ENCODE data around the gene EXOC2.
"Not testable (repeated sequence)": the region's sequence is repeated elsewhere in the genome, so short reads cannot be mapped to it uniquely, and the experiment has no call there.

Gene EXOC2

GRCh38 chr6:583635-584034, 109.3 kb downstream of the EXOC2 start:
- no peak for DNase-seq (ENCODE audit: low spot score)

- DNase-seq (ENCODE audit: low spot score), result no peak
Observed at GRCh38 chr6:583116-583515, 109.8 kb downstream of the EXOC2 start.

- no peak for DNase-seq (ENCODE audit: low spot score)
Observed at GRCh38 chr6:582370-582769, 110.6 kb downstream of the EXOC2 start.

- DNase-seq (ENCODE audit: low spot score), result no peak
Observed at GRCh38 chr6:579339-579738, 113.6 kb downstream of the EXOC2 start.

- DNase-seq (ENCODE audit: low spot score), result no peak
Observed at GRCh38 chr6:572596-573265, 120.2 kb downstream of the EXOC2 start.

GRCh38 chr6:571892-572291, 121.0 kb downstream of the EXOC2 start:
- DNase-seq (ENCODE audit: low spot score), result no peak

- no peak for DNase-seq (ENCODE audit: low spot score)
Observed at GRCh38 chr6:570825-571224, 122.1 kb downstream of the EXOC2 start.

- DNase-seq (ENCODE audit: low spot score), result no peak
Observed at GRCh38 chr6:568954-569523, 123.9 kb downstream of the EXOC2 start.

- no peak for DNase-seq (ENCODE audit: low spot score)
Observed at GRCh38 chr6:568085-568484, 124.9 kb downstream of the EXOC2 start.

- DNase-seq (ENCODE audit: low spot score), result no peak
Observed at GRCh38 chr6:563863-564262, 129.1 kb downstream of the EXOC2 start.

- no peak for DNase-seq (ENCODE audit: low spot score)
Observed at GRCh38 chr6:562052-562676, 130.8 kb downstream of the EXOC2 start.

GRCh38 chr6:561335-561734, 131.6 kb downstream of the EXOC2 start:
- not testable (repeated sequence) for DNase-seq (ENCODE audit: low spot score)

GRCh38 chr6:558959-559358, 134.0 kb downstream of the EXOC2 start:
- peak; percentile 34 for DNase-seq (ENCODE audit: low spot score)

GRCh38 chr6:558089-558488, 134.8 kb downstream of the EXOC2 start:
- DNase-seq (ENCODE audit: low spot score), result peak; percentile 11

GRCh38 chr6:551829-552350, 141.0 kb downstream of the EXOC2 start:
- no peak for DNase-seq (ENCODE audit: low spot score)

- DNase-seq (ENCODE audit: low spot score), result no peak
Observed at GRCh38 chr6:551405-551804, 141.5 kb downstream of the EXOC2 start.

GRCh38 chr6:549906-550305, 143.0 kb downstream of the EXOC2 start:
- no peak for DNase-seq (ENCODE audit: low spot score)

- DNase-seq (ENCODE audit: low spot score), result peak; percentile 12
Observed at GRCh38 chr6:548517-548916, 144.4 kb downstream of the EXOC2 start.

GRCh38 chr6:548091-548490, 144.8 kb downstream of the EXOC2 start:
- DNase-seq (ENCODE audit: low spot score), result no peak

- DNase-seq (ENCODE audit: low spot score), result no peak
Observed at GRCh38 chr6:540490-540889, 152.4 kb downstream of the EXOC2 start.

- no peak for DNase-seq (ENCODE audit: low spot score)
Observed at GRCh38 chr6:537114-537513, 155.8 kb downstream of the EXOC2 start.

- DNase-seq (ENCODE audit: low spot score), result no peak
Observed at GRCh38 chr6:530425-530824, 162.5 kb downstream of the EXOC2 start.

- no peak for DNase-seq (ENCODE audit: low spot score)
Observed at GRCh38 chr6:528989-529388, 163.9 kb downstream of the EXOC2 start.

All from CD4-positive, alpha-beta T cell treated with Interleukin-2 at 100 ng/mL for 4 hours (primary cell).